Fibroblast of mammary gland (primary cell): ENCODE measurements around the gene WDFY2.

Experiments
- DNase-seq: peaks from one replicate; pipeline ENCODE4 v3.0.0-alpha.2; 2010; ENCODE audit warnings: low read depth
- H3K4me3 ChIP-seq: 2 replicates; pipeline ENCODE4 v1.5.1; 2011; ENCODE audit warnings: low read depth, mild to moderate bottlenecking, low read length, moderate library complexity; ENCODE audit not compliant: control insufficient read depth
- CTCF ChIP-seq: conservative IDR thresholded peaks from 2 replicates; pipeline ENCODE4 v1.5.1; 2011; ENCODE audit warnings: low read depth, low read length, inconsistent platforms; ENCODE audit not compliant: control insufficient read depth, insufficient read depth

Gene WDFY2

GRCh38 chr13:51626749-51627148, 42.5 kb downstream of the WDFY2 start:
- no peak overlapping the region for H3K4me3 ChIP-seq
- DNase-seq: no peak
- no peak for TF ChIP-seq CTCF

GRCh38 chr13:51628059-51628852, 44.0 kb downstream of the WDFY2 start:
- no peak for DNase-seq
- H3K4me3 ChIP-seq: no peak overlapping the region
- TF ChIP-seq CTCF: no peak

GRCh38 chr13:51629491-51630287, 45.4 kb downstream of the WDFY2 start:
- TF ChIP-seq CTCF: no peak
- no peak overlapping the region for H3K4me3 ChIP-seq
- DNase-seq: no peak

- no peak overlapping the region for H3K4me3 ChIP-seq
- DNase-seq: no peak
- no peak for TF ChIP-seq CTCF
Observed at GRCh38 chr13:51630288-51630615, 46.0 kb downstream of the WDFY2 start.

- TF ChIP-seq CTCF: no peak
- no peak overlapping the region for H3K4me3 ChIP-seq
- no peak for DNase-seq
Observed at GRCh38 chr13:51632591-51633362, 48.5 kb downstream of the WDFY2 start.

GRCh38 chr13:51635137-51635878, 51.0 kb downstream of the WDFY2 start:
- TF ChIP-seq CTCF: no peak
- H3K4me3 ChIP-seq: no peak overlapping the region
- no peak for DNase-seq
